Heart left ventricle (tissue), 13 donors: Measurements from ENCODE around the gene UBQLN1.

Experiments
- CTCF ChIP-seq, 12 donors: fragments of 200-600 bp; sonication (generic) in 4 of 12; IDR thresholded peaks; one replicate each; pipeline versions ENCODE4 v1.5.0 to v1.8.0; 2018 to 2022; ENCODE audit warnings: antibody characterized with exemption in 12 of 12, mild to moderate bottlenecking in 5 of 12
- POLR2A ChIP-seq, 2 donors: fragments of 450-650 bp; IDR thresholded peaks; one replicate each; pipeline ENCODE4 v1.6.1; 2017; ENCODE audit warnings: antibody characterized with exemption in 2 of 2, mild to moderate bottlenecking in 2 of 2, moderate library complexity in 2 of 2
- donor health status: ischemic (EF 13 %, LVEDD 7.1; RV severe dilation, severe dysfunction).
- donor health status: DM: no; HTN: yes; CAD: no.
- donor health status: DM: no; HTN: no; CAD: no.
- donor health status: ischemic (EF 25% LVEDD 6.9; RV normal size, moderate dysfunction).
- donor health status: ischemic (EF 25% LVEDD 5.7; RV mildly dilated, moderate dysfunction).
- donor health status: ischemic (EF 35%, LVEDD 5.7; RV mildly dilated, moderate dysfunction).
- donor health status: nonischemic (EF 11% LVEDD 7.7; RV severe dilation, severe dysfunction).
- donor health status: DM: yes; HTN: yes; CAD: no.
- donor health status: PGD.
- donor health status: ischemic (EF 29% LVEDD 5.4; RV normal size, mild dysfunction).
- donor health status: nonischemic (EF 23%, LVEDD 6.1; RV moderate dilation, normal function).

- TF ChIP-seq CTCF (IDR thresholded peaks at IDR 0.05) = no peak
- TF ChIP-seq POLR2A (IDR thresholded peaks at IDR 0.05) = no peak
These were observed 51.6 kb downstream of the UBQLN1 start for GRCh38 chr9:83656032-83656680.
